CD4-positive, alpha-beta T cell treated with Interleukin-15 for 1 hour (primary cell): ENCODE results near the gene CNTN2.

ENCODE experiments used
- DNase-seq: peaks from one replicate; pipeline ENCODE4 v3.0.0-alpha.2; 2020

The CNTN2 gene

GRCh38 chr1:205020466-205020865 is 22.5 kb upstream of the CNTN2 start:
- DNase-seq, result no peak

- no peak for DNase-seq
These were observed 18.3 kb upstream of the CNTN2 start for GRCh38 chr1:205024679-205025078.

- no peak for DNase-seq
These were observed 17.8 kb upstream of the CNTN2 start for GRCh38 chr1:205025239-205025638.

GRCh38 chr1:205026181-205026580 is 16.8 kb upstream of the CNTN2 start:
- DNase-seq, result no peak

- no peak for DNase-seq
These were observed 14.6 kb upstream of the CNTN2 start for GRCh38 chr1:205028390-205028789.

GRCh38 chr1:205028924-205029323 is 14.1 kb upstream of the CNTN2 start:
- no peak for DNase-seq

GRCh38 chr1:205030241-205030640 is 12.8 kb upstream of the CNTN2 start:
- no peak for DNase-seq

GRCh38 chr1:205030896-205031295 is 12.1 kb upstream of the CNTN2 start:
- no peak for DNase-seq

GRCh38 chr1:205032508-205032907 is 10.5 kb upstream of the CNTN2 start:
- no peak for DNase-seq

GRCh38 chr1:205037539-205037938 is 5.5 kb upstream of the CNTN2 start:
- DNase-seq, result no peak

- no peak for DNase-seq
These were observed 4.8 kb upstream of the CNTN2 start for GRCh38 chr1:205038132-205038786.

GRCh38 chr1:205041001-205041715 is 1.9 kb upstream of the CNTN2 start:
- no peak for DNase-seq

GRCh38 chr1:205041998-205042910 is 758 bp upstream of the CNTN2 start:
- DNase-seq, result no peak

- DNase-seq, result no peak
These were observed 854 bp downstream of the CNTN2 start for GRCh38 chr1:205043866-205044265.

- DNase-seq, result no peak
These were observed 1.7 kb downstream of the CNTN2 start for GRCh38 chr1:205044741-205045140.

- DNase-seq, result no peak
These were observed 2.1 kb downstream of the CNTN2 start for GRCh38 chr1:205045146-205045545.

- DNase-seq, result no peak
These were observed 3.9 kb downstream of the CNTN2 start for GRCh38 chr1:205046870-205047269.

GRCh38 chr1:205047764-205048231 is 4.8 kb downstream of the CNTN2 start:
- DNase-seq, result no peak

GRCh38 chr1:205048382-205048781 is 5.4 kb downstream of the CNTN2 start:
- DNase-seq, result no peak

GRCh38 chr1:205049479-205049878 is 6.5 kb downstream of the CNTN2 start:
- DNase-seq, result no peak

- no peak for DNase-seq
These were observed 9.7 kb downstream of the CNTN2 start for GRCh38 chr1:205052690-205053089.

GRCh38 chr1:205053296-205053695 is 10.3 kb downstream of the CNTN2 start:
- DNase-seq, result no peak

GRCh38 chr1:205054013-205054412 is 11.0 kb downstream of the CNTN2 start:
- DNase-seq, result no peak
